H1 (cell line): ENCODE measurements around the gene CFAP61. TPM values are rescaled to one million over a fixed set of nuclear protein-coding genes. Genes with fewer than 3 reads are reported as not detected.

Experiments used
- CTCF ChIA-PET: fragments of 300-600 bp; sonication (Branson Sonifier 250); formaldehyde crosslinking; loops from one replicate; lab custom pipeline; 2021; ENCODE audit not compliant: partially characterized antibody; lab: Charles Lee
- POLR2A ChIA-PET: fragments of 300-600 bp; sonication (Branson Sonifier 250); formaldehyde crosslinking; loops from one replicate; lab custom pipeline; 2021; ENCODE audit warnings: inconsistent platforms; ENCODE audit not compliant: partially characterized antibody; lab: Charles Lee
- DNase-seq, 2 experiments: peaks; one replicate each; pipeline versions ENCODE4 v3.0.0 to v3.0.0-alpha.2; 2010 to 2022; ENCODE audit warnings: low spot score in 2 of 2, low read depth in 1 of 2, mixed read lengths in 1 of 2
- FAIRE-seq: peaks from 2 replicates; lab custom pipeline; 2011; peaks lifted over from hg19 to GRCh38; lab: Jason Lieb, UNC
- H2AFZ ChIP-seq: 2 replicates; pipeline ENCODE4 v1.8.1; 2012; ENCODE audit warnings: low read length, inconsistent platforms
- H2AK5ac ChIP-seq: 2 replicates; pipeline ENCODE4 v1.6.1; 2013; ENCODE audit warnings: low read depth, low read length
- H2BK120ac ChIP-seq: replicated peaks from 2 replicates; pipeline ENCODE3; 2013; ENCODE audit warnings: low read depth, low read length, inconsistent platforms
- H2BK12ac ChIP-seq: 2 replicates; pipeline ENCODE4 v1.6.1; 2013; ENCODE audit warnings: low read depth, low read length
- H2BK15ac ChIP-seq: 2 replicates; pipeline ENCODE4 v1.6.1; 2013; ENCODE audit warnings: low read length
- H2BK20ac ChIP-seq: 2 replicates; pipeline ENCODE4 v1.6.1; 2013; ENCODE audit warnings: low read length
- H2BK5ac ChIP-seq: 2 replicates; pipeline ENCODE4 v1.6.1; 2013; ENCODE audit warnings: low read depth, low read length
- H3K14ac ChIP-seq: 2 replicates; pipeline ENCODE4 v1.6.1; 2013; ENCODE audit warnings: inconsistent platforms; ENCODE audit not compliant: insufficient read length
- H3K18ac ChIP-seq: 2 replicates; pipeline ENCODE4 v1.6.1; 2013; ENCODE audit warnings: low read length; ENCODE audit errors: extremely low read depth
- H3K23ac ChIP-seq: 2 replicates; pipeline ENCODE4 v1.6.1; 2013; ENCODE audit warnings: inconsistent platforms; ENCODE audit not compliant: insufficient read length
- H3K23me2 ChIP-seq: 2 replicates; pipeline ENCODE4 v1.6.1; 2013; ENCODE audit warnings: low read depth, low read length
- H3K27ac ChIP-seq: 2 replicates; pipeline ENCODE4 v1.6.1; 2011; ENCODE audit warnings: low read depth, low read length, inconsistent platforms
- H3K27me3 ChIP-seq, 4 experiments: replicated peaks in 1 of 4; 1 replicate in 1 of 4; 2 replicates in 3 of 4; pipeline versions ENCODE4 v1.6.1 to v1.8.1; 2011 to 2013; ENCODE audit warnings: low read length in 3 of 4, mild to moderate bottlenecking in 3 of 4, inconsistent platforms in 2 of 4, mixed read lengths in 2 of 4, moderate library complexity in 1 of 4; ENCODE audit not compliant: control insufficient read depth in 3 of 4, insufficient read depth in 3 of 4; ENCODE audit errors: extremely low read depth in 1 of 4
- H3K36me3 ChIP-seq, 4 experiments: 2 replicates each; pipeline versions ENCODE4 v1.6.1 to v1.8.1; 2011 to 2013; ENCODE audit warnings: mild to moderate bottlenecking in 4 of 4, low read length in 3 of 4, moderate library complexity in 2 of 4, control low read depth in 1 of 4, inconsistent platforms in 1 of 4; ENCODE audit not compliant: insufficient read depth in 4 of 4, control insufficient read depth in 2 of 4
- H3K4ac ChIP-seq: replicated peaks from 2 replicates; pipeline ENCODE3; 2013; ENCODE audit warnings: low read length, low read depth, mixed read lengths, inconsistent platforms; ENCODE audit not compliant: insufficient read length
- H3K4me1 ChIP-seq, 4 experiments: replicated peaks in 1 of 4; 1 replicate in 1 of 4; 2 replicates in 3 of 4; pipeline versions ENCODE4 v1.6.1 to v1.8.1; 2011 to 2013; ENCODE audit warnings: low read length in 3 of 4, inconsistent platforms in 2 of 4, mixed read lengths in 1 of 4; ENCODE audit not compliant: insufficient read depth in 4 of 4, control insufficient read depth in 3 of 4
- H3K4me2 ChIP-seq, 2 experiments: 2 replicates each; pipeline versions ENCODE4 v1.6.1 to v1.8.1; 2011 to 2013; ENCODE audit warnings: low read depth in 2 of 2, low read length in 2 of 2, control low read depth in 1 of 2, inconsistent platforms in 1 of 2, mild to moderate bottlenecking in 1 of 2; ENCODE audit not compliant: insufficient read depth in 1 of 2
- H3K4me3 ChIP-seq, 4 experiments: fragments of 200-600, 300-600 bp in 1 of 4; sonication (generic), shearing (Covaris generic), sonication (Bioruptor Twin) in 1 of 4; 2 replicates each; pipeline versions ENCODE4 v1.5.1 to v1.8.1; 2011 to 2016; ENCODE audit warnings: low read length in 4 of 4, low read depth in 3 of 4, control low read depth in 2 of 4, inconsistent platforms in 2 of 4, mild to moderate bottlenecking in 2 of 4, mixed read lengths in 1 of 4, moderate library complexity in 1 of 4; ENCODE audit not compliant: insufficient read depth in 2 of 4; ENCODE audit errors: extremely low read depth in 1 of 4
- H3K56ac ChIP-seq: replicated peaks from 2 replicates; pipeline ENCODE3; 2013; ENCODE audit warnings: low read depth, mild to moderate bottlenecking, mixed read lengths, low read length, inconsistent platforms; ENCODE audit not compliant: insufficient read length
- H3K79me1 ChIP-seq: 2 replicates; pipeline ENCODE4 v1.6.1; 2013; ENCODE audit warnings: low read depth, low read length, control low read depth
- H3K79me2 ChIP-seq, 2 experiments: 2 replicates each; pipeline versions ENCODE4 v1.6.1 to v1.8.1; 2012 to 2013; ENCODE audit warnings: low read length in 2 of 2, mild to moderate bottlenecking in 2 of 2, inconsistent platforms in 1 of 2; ENCODE audit not compliant: insufficient read depth in 2 of 2, control insufficient read depth in 1 of 2
- H3K9ac ChIP-seq, 4 experiments: replicated peaks in 1 of 4; 1 replicate in 1 of 4; 2 replicates in 3 of 4; pipeline versions ENCODE4 v1.6.1 to v1.8.1; 2011 to 2013; ENCODE audit warnings: low read depth in 3 of 4, low read length in 3 of 4, control low read depth in 2 of 4, mild to moderate bottlenecking in 2 of 4, moderate library complexity in 2 of 4, inconsistent platforms in 1 of 4; ENCODE audit errors: extremely low read depth in 1 of 4
- H3K9me3 ChIP-seq, 2 experiments: 2 replicates each; pipeline versions ENCODE4 v1.6.1 to v1.8.1; 2012 to 2013; ENCODE audit warnings: mild to moderate bottlenecking in 2 of 2, moderate library complexity in 2 of 2, control low read depth in 1 of 2, inconsistent platforms in 1 of 2, low read depth in 1 of 2, low read length in 1 of 2, mixed read lengths in 1 of 2; ENCODE audit not compliant: insufficient read depth in 2 of 2
- H4K20me1 ChIP-seq, 2 experiments: replicated peaks in 1 of 2; 2 replicates each; pipeline versions ENCODE3 to v1.8.1; 2011 to 2013; ENCODE audit warnings: inconsistent platforms in 2 of 2, low read length in 2 of 2, mild to moderate bottlenecking in 1 of 2; ENCODE audit not compliant: insufficient read depth in 2 of 2, control insufficient read depth in 1 of 2
- H4K5ac ChIP-seq: 2 replicates; pipeline ENCODE4 v1.6.1; 2013; ENCODE audit warnings: low read length, low read depth, mixed read lengths, inconsistent platforms; ENCODE audit not compliant: insufficient read length
- H4K8ac ChIP-seq: 2 replicates; pipeline ENCODE4 v1.8.0; 2013; ENCODE audit warnings: mild to moderate bottlenecking, moderate library complexity, low read length, inconsistent platforms; ENCODE audit not compliant: insufficient read depth; ENCODE audit errors: extremely low read depth
- H4K91ac ChIP-seq: replicated peaks from 2 replicates; pipeline ENCODE3; 2013; ENCODE audit warnings: low read length, mixed read lengths, inconsistent platforms; ENCODE audit not compliant: insufficient read length
- BACH1 ChIP-seq: IDR thresholded peaks from 2 replicates; pipeline ENCODE4 v1.6.1; 2012; ENCODE audit warnings: low read length, improper control_type of control experiment
- CTBP2 ChIP-seq: IDR thresholded peaks from 2 replicates; pipeline ENCODE4 v1.7.0; 2011; ENCODE audit warnings: borderline replicate concordance, mild to moderate bottlenecking, moderate library complexity, mixed read lengths, low read length; ENCODE audit not compliant: insufficient read depth, insufficient read length
- CTCF ChIP-seq, 3 experiments: IDR thresholded peaks; 1 replicate in 2 of 3; 2 replicates in 1 of 3; pipeline versions ENCODE4 v1.5.1 to v1.6.1; 2011; ENCODE audit warnings: low read length in 3 of 3, mild to moderate bottlenecking in 3 of 3, inconsistent platforms in 2 of 3, low read depth in 1 of 3, moderate library complexity in 1 of 3; ENCODE audit not compliant: insufficient read depth in 1 of 3; ENCODE audit errors: control extremely low read depth in 1 of 3
- EP300 ChIP-seq, 2 experiments: IDR thresholded peaks; 1 replicate in 1 of 2; 2 replicates in 1 of 2; pipeline ENCODE4 v1.6.1; 2011 to 2012; ENCODE audit warnings: low read depth in 2 of 2, low read length in 2 of 2, mild to moderate bottlenecking in 2 of 2, borderline replicate concordance in 1 of 2, inconsistent platforms in 1 of 2, moderate library complexity in 1 of 2
- GTF2F1 ChIP-seq: IDR thresholded peaks from 2 replicates; pipeline ENCODE4 v1.6.1; 2012; ENCODE audit warnings: low read depth, low read length, improper control_type of control experiment, borderline replicate concordance
- KDM4A ChIP-seq: IDR thresholded peaks from one replicate; pipeline ENCODE4 v1.7.1; 2012; ENCODE audit warnings: low read depth, mild to moderate bottlenecking, moderate library complexity, low read length, inconsistent platforms; ENCODE audit not compliant: severe bottlenecking
- RNF2 ChIP-seq: fragments of 200-900, 300-1000 bp; sonication (generic); IDR thresholded peaks from 2 replicates; pipeline ENCODE4 v1.7.1; 2016; ENCODE audit warnings: borderline replicate concordance, low read depth, mild to moderate bottlenecking, antibody characterized with exemption, low read length; ENCODE audit not compliant: poor library complexity, severe bottlenecking; ENCODE audit errors: missing control alignments
- SP4 ChIP-seq: IDR thresholded peaks from 2 replicates; pipeline ENCODE4 v1.6.1; 2012; ENCODE audit warnings: low read length, inconsistent platforms
- TEAD4 ChIP-seq: IDR thresholded peaks from 2 replicates; pipeline ENCODE4 v1.6.1; 2012; ENCODE audit warnings: low read depth, low read length, inconsistent platforms, mixed read lengths
- WGBS, 2 experiments: shearing (Covaris generic) in 1 of 2; methylation state at CpG; one replicate each; pipeline versions ENCODE4 v1.1.6 to v1.1.7; 2013 to 2015; ENCODE audit warnings: low lambda C conversion rate in 2 of 2, mixed read lengths in 2 of 2, inconsistent platforms in 1 of 2, low coverage in 1 of 2, missing lambda C conversion rate in 1 of 2; ENCODE audit not compliant: insufficient replicate concordance in 2 of 2, insufficient coverage in 1 of 2, insufficient read length in 1 of 2; ENCODE audit errors: extremely low coverage in 1 of 2, missing lambda C conversion rate in 1 of 2; 5-methylcytosine and 5-hydroxymethylcytosine counted together
- polyA plus RNA-seq, 7 experiments: library from polyadenylated mRNA; depleted of rRNA in 3 of 7; stranded (reverse) in 5 of 7; unstranded in 2 of 7; fragments of >200 nt in 5 of 7; fragments of 200-250 nt in 2 of 7; gene quantifications; 1 replicate in 5 of 7; 2 replicates in 1 of 7; 4 replicates in 1 of 7; pipeline versions ENCODE4 v1.2.1 to v1.2.3, GENCODE V29; 2011 to 2013; ENCODE audit warnings: missing spikeins in 2 of 7, mixed read lengths in 2 of 7
- total RNA-seq: library from RNA; stranded (reverse); fragmentation: NEBNext Ultra II Directional; extraction: Animal tissue kit (Norgen Biotek cat#: 25700); gene quantifications from 2 replicates; pipeline ENCODE4 v1.2.1, GENCODE V29; 2021
- TF ChIP-seq, protein P1 (sequence below): IDR thresholded peaks from 2 replicates; pipeline ENCODE4 v1.6.1; 2012; ENCODE audit warnings: inconsistent platforms

CFAP61 gene
- total and polyA plus RNA-seq, 2 of the 8 experiments (the other 6 are each of a cell fraction or from before 2014, with no cell fraction given): 0.29 to 0.61 TPM

GRCh38 chr20:20277894-20278335, 225.6 kb downstream of the CFAP61 start:
- POLR2A ChIA-PET: no interaction called here
- no peak for FAIRE-seq
- TF ChIP-seq CTBP2 (no peak), BACH1 (no peak), KDM4A (no peak), GTF2F1 (no peak), RNF2 (no peak), SP4 (no peak), EP300 (IDR thresholded peaks at IDR 0.05; ENCODE audit: borderline replicate concordance in 1 of 2, low read depth in 2 of 2, low read length in 2 of 2) (no peak), CTCF (IDR thresholded peaks at IDR 0.05; ENCODE audit: control extremely low read depth in 1 of 3, insufficient read depth in 1 of 3, low read depth in 1 of 3, low read length in 3 of 3) (no peak), TEAD4 (no peak)
- TF ChIP-seq, protein P1, sequence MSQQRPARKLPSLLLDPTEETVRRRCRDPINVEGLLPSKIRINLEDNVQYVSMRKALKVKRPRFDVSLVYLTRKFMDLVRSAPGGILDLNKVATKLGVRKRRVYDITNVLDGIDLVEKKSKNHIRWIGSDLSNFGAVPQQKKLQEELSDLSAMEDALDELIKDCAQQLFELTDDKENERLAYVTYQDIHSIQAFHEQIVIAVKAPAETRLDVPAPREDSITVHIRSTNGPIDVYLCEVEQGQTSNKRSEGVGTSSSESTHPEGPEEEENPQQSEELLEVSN: no peak

More at GRCh38 chr20:20277894-20278335, 225.6 kb downstream of the CFAP61 start:
- Histone ChIP-seq H3K79me2 (no peaks in the 10 kb centered on the region), H4K5ac (no peak overlapping the region), H3K36me3 (no peaks in the 10 kb centered on the region), H3K23me2 (no peaks in the 10 kb centered on the region), H3K27me3 (no peaks in the 10 kb centered on the region), H2BK12ac (no peak overlapping the region), H2AK5ac (no peak overlapping the region), H3K56ac (no peak overlapping the region), H4K20me1 (no peaks in the 10 kb centered on the region), H3K23ac (no peak overlapping the region), H3K14ac (no peak overlapping the region), H2BK20ac (no peak overlapping the region), H3K27ac (no peak overlapping the region), H3K4me1 (no peaks in the 10 kb centered on the region; a peak in 1 of 7 replicates), H3K79me1 (no peaks in the 10 kb centered on the region), H3K9ac (no peak overlapping the region), H2BK15ac (no peak overlapping the region), H2BK120ac (no peak overlapping the region), H2AFZ (0 out of 2 replicates have a peak overlapping the region, but pooled peaks have one; percentile 36), H3K4ac (no peak overlapping the region), H3K4me3 (no peak overlapping the region), H3K4me2 (no peak overlapping the region), H2BK5ac (no peak overlapping the region), H3K9me3 (no peaks in the 10 kb centered on the region; a peak in 1 of 4 replicates), H4K91ac (no peak overlapping the region), H4K8ac (no peak overlapping the region), H3K18ac (no peak overlapping the region)
- CTCF ChIA-PET: interaction anchor here (0.9 to 1.3 kb wide), 2 partner anchors 41 to 65 kb away, joined by 3 to 5 read pairs; no protein-coding TSS in a partner anchor
- WGBS, 2 experiments: 93% methylated on average over 3 of the region's 3 CpGs; no CpG with 5 or more reads in 1 of the 2 experiments
- no peak for DNase-seq
